GM23338 (cell line): ENCODE results near the gene PCSK6.

Experiments
- CREB1 ChIP-seq: fragments of 250-450 bp; sonication (Bioruptor Pico); IDR thresholded peaks from 2 replicates; pipeline ENCODE4 v1.5.0; 2020; ENCODE audit warnings: low read depth, mild to moderate bottlenecking, moderate library complexity
- EZH2 ChIP-seq: fragments of 200-600 bp; sonication (generic); IDR thresholded peaks from one replicate; pipeline ENCODE4 v1.8.0; 2017; ENCODE audit warnings: antibody characterized with exemption, mild to moderate bottlenecking, low read depth; ENCODE audit not compliant: unreplicated experiment
- POLR2AphosphoS5 ChIP-seq: IDR thresholded peaks from 2 replicates; pipeline ENCODE4 v1.6.1; 2016; ENCODE audit warnings: antibody characterized with exemption, low read depth
- REST ChIP-seq: IDR thresholded peaks from one replicate; pipeline ENCODE4 v1.6.1; 2018; ENCODE audit warnings: antibody characterized with exemption; ENCODE audit not compliant: unreplicated experiment
- TF ChIP-seq, protein P1 (sequence below), 2 experiments: fragments of 200-600 bp in 1 of 2; sonication (generic) in 1 of 2; conservative IDR thresholded peaks; 2 replicates each; pipeline versions ENCODE4 v1.5.1 to v1.6.1; 2016 to 2017; ENCODE audit warnings: antibody characterized with exemption in 2 of 2, low read depth in 2 of 2, mild to moderate bottlenecking in 2 of 2, moderate library complexity in 1 of 2

- TF ChIP-seq REST (no peak), POLR2AphosphoS5 (no peak), CREB1 (CRISPR knock-in tag) (no peak), EZH2 (no peak)
- TF ChIP-seq, protein P1, sequence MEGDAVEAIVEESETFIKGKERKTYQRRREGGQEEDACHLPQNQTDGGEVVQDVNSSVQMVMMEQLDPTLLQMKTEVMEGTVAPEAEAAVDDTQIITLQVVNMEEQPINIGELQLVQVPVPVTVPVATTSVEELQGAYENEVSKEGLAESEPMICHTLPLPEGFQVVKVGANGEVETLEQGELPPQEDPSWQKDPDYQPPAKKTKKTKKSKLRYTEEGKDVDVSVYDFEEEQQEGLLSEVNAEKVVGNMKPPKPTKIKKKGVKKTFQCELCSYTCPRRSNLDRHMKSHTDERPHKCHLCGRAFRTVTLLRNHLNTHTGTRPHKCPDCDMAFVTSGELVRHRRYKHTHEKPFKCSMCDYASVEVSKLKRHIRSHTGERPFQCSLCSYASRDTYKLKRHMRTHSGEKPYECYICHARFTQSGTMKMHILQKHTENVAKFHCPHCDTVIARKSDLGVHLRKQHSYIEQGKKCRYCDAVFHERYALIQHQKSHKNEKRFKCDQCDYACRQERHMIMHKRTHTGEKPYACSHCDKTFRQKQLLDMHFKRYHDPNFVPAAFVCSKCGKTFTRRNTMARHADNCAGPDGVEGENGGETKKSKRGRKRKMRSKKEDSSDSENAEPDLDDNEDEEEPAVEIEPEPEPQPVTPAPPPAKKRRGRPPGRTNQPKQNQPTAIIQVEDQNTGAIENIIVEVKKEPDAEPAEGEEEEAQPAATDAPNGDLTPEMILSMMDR (conservative IDR thresholded peaks at IDR 0.05; ENCODE audit: low read depth in 2 of 2) = no peak
These were observed 39.8 kb downstream of the PCSK6 start for GRCh38 chr15:101449471-101450402.
